Breast epithelium (tissue), 4 donors: Measurements from ENCODE around the gene ITPR2. TPM values are rescaled to one million over a fixed set of nuclear protein-coding genes. Genes with fewer than 3 reads are reported as not detected.

Source experiments
- DNase-seq, 2 donors: peaks; one replicate each; pipeline ENCODE4 v3.0.0-alpha.2; 2019; ENCODE audit warnings: low spot score in 2 of 2
- H3K27ac ChIP-seq, 2 donors: fragments of 200-600 bp; sonication (generic) in 1 of 2; one replicate each; pipeline ENCODE4 v1.5.1; 2016 to 2019; ENCODE audit warnings: mild to moderate bottlenecking in 1 of 2
- H3K27me3 ChIP-seq, 2 donors: fragments of 200-600 bp; sonication (generic) in 1 of 2; one replicate each; pipeline versions ENCODE4 v1.5.1 to v1.6.0; 2017 to 2019; ENCODE audit warnings: control low read depth in 1 of 2, mild to moderate bottlenecking in 1 of 2
- H3K36me3 ChIP-seq: fragments of 200-600 bp; one replicate; pipeline ENCODE4 v1.5.1; 2019
- H3K4me1 ChIP-seq, 2 donors: fragments of 200-600 bp; sonication (generic); one replicate each; pipeline ENCODE4 v1.5.1; 2016 to 2019; ENCODE audit warnings: control low read depth in 1 of 2
- H3K4me3 ChIP-seq, 3 donors: fragments of 200-600 bp; sonication (generic); 1 replicate in 2 of 3; 2 replicates in 1 of 3; pipeline ENCODE4 v1.5.1; 2016 to 2019; ENCODE audit warnings: mild to moderate bottlenecking in 3 of 3, moderate library complexity in 2 of 3
- H3K9me3 ChIP-seq, 2 donors: fragments of 200-600 bp; sonication (generic) in 1 of 2; one replicate each; pipeline ENCODE4 v1.5.1; 2016 to 2019; ENCODE audit warnings: control low read depth in 1 of 2
- CTCF ChIP-seq, 3 donors: fragments of 450-650 bp; IDR thresholded peaks; one replicate each; pipeline ENCODE4 v1.5.1; 2016 to 2017; ENCODE audit warnings: antibody characterized with exemption in 3 of 3, mild to moderate bottlenecking in 3 of 3, moderate library complexity in 3 of 3
- POLR2A ChIP-seq: fragments of 450-650 bp; IDR thresholded peaks from one replicate; pipeline ENCODE4 v1.6.1; 2016; ENCODE audit warnings: antibody characterized with exemption, mild to moderate bottlenecking, moderate library complexity
- POLR2AphosphoS5 ChIP-seq, 3 donors: sonication (generic); formaldehyde crosslinking; IDR thresholded peaks; one replicate each; pipeline ENCODE4 v1.6.1; 2017; ENCODE audit warnings: antibody characterized with exemption in 3 of 3
- intact Hi-C: fragments of 100-400 bp; cut with DNase I; formaldehyde crosslinking; loops from one replicate; pipeline ENCODE4 v1.15.1; 2023; ENCODE audit warnings: low total_unique reads
- total RNA-seq, 3 donors: library from RNA; depleted of rRNA; stranded (reverse); fragments of >200 nt; gene quantifications; one replicate each; pipeline ENCODE4 v1.1.0, GENCODE V29; 2016

ITPR2 gene
- total RNA-seq, 3 donors from 2014 or later = 47.2 to 95.0 (median 66.5) TPM

GRCh38 chr12:26527682-26528081, 305.3 kb downstream of the ITPR2 start:
- H3K4me3 ChIP-seq = no peak overlapping the region
- intact Hi-C loops = no loop called here
- DNase-seq = no peak
- no peak for TF ChIP-seq POLR2AphosphoS5 (IDR thresholded peaks at IDR 0.05)
- TF ChIP-seq POLR2A = no peak
- TF ChIP-seq CTCF (IDR thresholded peaks at IDR 0.05) = no peak
- H3K27me3 ChIP-seq = no peaks in the 10 kb centered on the region
- no peaks in the 10 kb centered on the region for H3K36me3 ChIP-seq
- no peaks in the 10 kb centered on the region for H3K4me1 ChIP-seq
- no peak overlapping the region for H3K27ac ChIP-seq
- peaks cover 5 to 22% of the 10 kb centered on the region in 2 donors for H3K9me3 ChIP-seq

- Histone ChIP-seq H3K4me3 (no peak overlapping the region), H3K36me3 (no peaks in the 10 kb centered on the region), H3K4me1 (no peaks in the 10 kb centered on the region), H3K9me3 (peaks cover 5 to 22% of the 10 kb centered on the region in 2 donors), H3K27me3 (no peaks in the 10 kb centered on the region), H3K27ac (no peak overlapping the region)
- intact Hi-C loops = no loop called here
- TF ChIP-seq POLR2AphosphoS5 (IDR thresholded peaks at IDR 0.05) (no peak), POLR2A (no peak), CTCF (IDR thresholded peaks at IDR 0.05) (peak in 2 of 3 donors; percentile 17 to 36)
- no peak for DNase-seq
These were observed 308.0 kb downstream of the ITPR2 start for GRCh38 chr12:26524862-26525465.

- no peak overlapping the region for H3K4me3 ChIP-seq
- DNase-seq = peak; percentile 84 to 92
- H3K4me1 ChIP-seq = no peaks in the 10 kb centered on the region
- TF ChIP-seq POLR2AphosphoS5 (IDR thresholded peaks at IDR 0.05) = peak; percentile 91 to 98 (median 98)
- peak in 2 of 3 donors; percentile 15 to 19 for TF ChIP-seq CTCF (IDR thresholded peaks at IDR 0.05)
- TF ChIP-seq POLR2A = no peak
- H3K27ac ChIP-seq = peak overlapping the region; percentile 44 to 60
- intact Hi-C loops = no loop called here
- H3K36me3 ChIP-seq = no peaks in the 10 kb centered on the region
- H3K27me3 ChIP-seq = no peaks in the 10 kb centered on the region
- peaks cover 5 to 27% of the 10 kb centered on the region in 2 donors for H3K9me3 ChIP-seq
These were observed 309.3 kb downstream of the ITPR2 start for GRCh38 chr12:26523708-26524150.

GRCh38 chr12:26520869-26521268, 312.1 kb downstream of the ITPR2 start:
- intact Hi-C loops = no loop called here
- TF ChIP-seq POLR2AphosphoS5 (IDR thresholded peaks at IDR 0.05) (no peak), POLR2A (no peak), CTCF (IDR thresholded peaks at IDR 0.05) (no peak)
- DNase-seq = no peak
- Histone ChIP-seq H3K36me3 (no peaks in the 10 kb centered on the region), H3K27me3 (no peaks in the 10 kb centered on the region), H3K27ac (no peak overlapping the region), H3K4me3 (no peak overlapping the region), H3K4me1 (no peaks in the 10 kb centered on the region), H3K9me3 (peaks cover 5 to 17% of the 10 kb centered on the region in 2 donors)

- no peak for TF ChIP-seq POLR2A
These were observed 312.9 kb downstream of the ITPR2 start for GRCh38 chr12:26520109-26520508.

More at GRCh38 chr12:26520109-26520508, 312.9 kb downstream of the ITPR2 start:
- intact Hi-C loops = no loop called here
- H3K27me3 ChIP-seq = no peaks in the 10 kb centered on the region
- no peak for DNase-seq
- H3K9me3 ChIP-seq = peaks cover 3 to 9% of the 10 kb centered on the region in 2 donors
- H3K4me3 ChIP-seq = no peak overlapping the region
- H3K4me1 ChIP-seq = no peaks in the 10 kb centered on the region
- no peaks in the 10 kb centered on the region for H3K36me3 ChIP-seq
- no peak overlapping the region for H3K27ac ChIP-seq
